GM19025 (cell line): ENCODE measurements around the gene SHLD1.

Experiments used
- ATAC-seq: cut with Tn5 transposase; IDR thresholded peaks from one replicate; pipeline ENCODE4 v1.9.1; 2021; ENCODE audit warnings: mild to moderate bottlenecking, low read depth, moderate library complexity; ENCODE audit not compliant: unreplicated experiment

The SHLD1 gene

DNA sequence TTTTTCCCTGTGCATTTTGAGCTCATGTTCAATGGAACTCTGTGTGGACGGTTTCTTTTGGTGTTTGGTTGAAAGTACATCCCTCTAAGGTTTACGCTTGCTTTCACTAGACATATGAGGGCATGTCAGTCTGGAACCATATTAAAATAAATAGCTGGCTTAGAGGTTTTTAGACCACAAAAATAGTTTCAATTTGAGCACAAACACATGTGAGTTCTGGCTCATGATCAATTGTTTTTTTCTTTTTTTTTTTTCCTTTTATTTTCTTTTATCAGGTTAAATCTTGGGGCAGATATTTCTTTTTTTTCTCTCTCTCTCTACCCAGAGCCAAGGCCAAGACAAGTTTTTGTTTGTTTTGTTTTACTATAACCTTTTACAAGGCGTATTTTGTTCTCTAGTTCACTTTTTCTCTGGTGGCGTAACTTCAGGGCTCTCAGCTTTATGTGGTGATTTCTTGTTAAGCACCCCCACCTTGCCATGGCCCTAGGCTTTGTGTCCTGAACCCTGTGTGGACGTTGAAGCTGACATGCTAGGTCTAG, 92.9 kb downstream of the SHLD1 start:
- ATAC-seq = no peak

DNA sequence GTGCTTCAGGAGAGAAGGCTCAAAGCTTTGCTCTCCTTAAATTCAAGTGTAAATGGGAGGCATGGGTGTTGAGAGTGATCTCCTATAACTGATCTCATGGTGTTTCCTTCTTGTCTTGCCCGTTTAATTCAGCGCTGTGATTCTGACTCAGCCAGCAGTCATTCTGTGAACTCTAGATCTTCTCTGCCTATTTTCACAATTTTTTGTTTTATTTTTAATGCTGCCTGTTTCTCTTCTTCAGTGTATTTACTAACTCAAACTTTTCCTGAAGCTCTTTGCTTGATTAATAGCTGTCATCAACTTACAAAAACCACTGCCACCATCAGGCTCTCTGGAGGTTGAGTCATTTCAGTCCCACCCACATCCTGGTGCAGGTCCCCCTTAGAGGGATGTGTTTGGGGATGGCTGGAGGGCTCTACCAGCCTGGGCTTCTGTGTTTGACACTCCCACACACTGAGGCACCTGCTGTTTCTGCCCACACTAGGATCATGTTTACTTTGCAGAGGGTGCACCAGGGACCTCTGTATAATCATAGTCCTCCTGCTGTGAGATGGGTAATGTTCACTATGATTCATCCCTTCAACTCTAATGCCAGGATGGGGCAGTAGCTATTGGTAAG, 94.0 kb downstream of the SHLD1 start:
- ATAC-seq = peak; percentile 75

DNA sequence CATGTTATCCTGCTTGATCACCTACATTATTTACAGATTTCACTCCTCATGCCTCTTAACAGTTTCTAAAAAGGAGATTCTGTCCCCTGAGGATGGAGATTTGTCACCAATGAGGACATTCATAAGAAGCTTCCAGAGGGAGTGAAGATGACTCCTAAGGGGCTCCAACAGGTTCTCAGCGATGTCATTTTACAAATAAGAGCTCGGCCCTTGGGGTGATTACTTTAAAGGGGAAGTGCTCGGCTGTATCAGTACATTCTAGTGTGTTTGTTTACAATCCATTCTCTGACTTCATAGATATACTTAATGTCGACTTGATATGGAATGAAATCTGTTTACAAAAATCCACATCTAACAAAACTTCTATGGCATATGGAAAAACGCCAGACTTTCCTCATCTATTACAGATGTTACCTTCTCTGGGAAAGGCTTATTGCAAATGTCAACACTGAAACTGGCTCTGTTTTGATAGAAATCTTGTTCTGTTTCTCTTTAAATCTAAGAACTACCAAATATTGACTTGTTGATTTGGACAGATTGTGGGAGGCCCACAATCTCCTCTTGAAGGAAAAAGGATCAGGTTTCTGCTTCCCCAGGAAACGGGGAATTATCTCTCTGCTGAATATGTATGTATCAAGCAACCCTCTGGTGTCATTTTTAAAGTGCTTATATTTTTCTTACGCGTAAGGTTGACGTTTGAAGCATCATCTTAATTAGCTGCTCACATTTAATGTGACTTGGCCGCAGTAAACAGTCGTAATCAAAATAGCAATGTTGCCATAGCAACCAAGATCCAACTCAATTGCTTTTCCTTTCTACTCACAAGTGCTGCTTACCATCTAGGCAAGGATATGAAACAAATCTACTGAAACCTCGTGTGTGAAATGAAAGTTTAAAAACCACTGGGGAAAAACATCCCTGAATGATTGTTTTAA, 95.7 kb downstream of the SHLD1 start:
- ATAC-seq = no peak

DNA sequence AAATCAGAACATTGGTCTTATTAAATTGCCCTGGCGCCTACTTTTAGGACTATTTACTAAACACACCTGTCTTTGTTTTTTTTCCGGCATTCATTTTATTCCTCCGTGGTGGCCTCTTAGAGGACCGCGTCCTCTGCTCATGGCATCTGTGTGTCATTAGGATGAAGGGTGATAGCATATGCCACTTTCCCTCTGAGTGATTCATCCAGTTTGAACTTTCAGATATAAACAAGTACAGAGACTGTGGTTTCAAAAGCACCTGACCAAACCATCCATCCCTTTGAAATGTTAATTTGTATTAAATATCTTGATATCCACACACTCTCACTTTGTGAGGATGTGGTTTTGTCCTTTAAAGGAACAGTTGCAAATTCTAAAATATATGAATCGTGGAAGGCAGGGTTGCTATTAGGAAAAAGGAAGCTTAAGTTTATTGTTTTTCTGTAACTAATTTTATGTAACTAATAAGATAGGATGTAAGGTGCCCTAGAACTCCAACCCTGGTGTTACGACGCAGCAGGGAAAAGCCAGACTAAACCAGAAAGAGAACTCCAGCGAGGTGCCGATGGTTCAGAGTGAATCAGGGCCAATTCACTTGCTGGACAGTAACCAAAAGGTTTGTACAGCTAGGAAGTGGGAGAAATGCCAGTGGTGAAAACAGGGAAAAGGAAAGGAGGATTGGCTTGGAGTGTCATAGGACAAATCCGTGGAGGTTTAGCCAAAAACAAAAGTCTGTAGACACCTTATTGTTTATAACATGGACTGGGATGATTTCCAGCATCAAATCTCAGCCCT, 98.7 kb downstream of the SHLD1 start:
- ATAC-seq = no peak

DNA sequence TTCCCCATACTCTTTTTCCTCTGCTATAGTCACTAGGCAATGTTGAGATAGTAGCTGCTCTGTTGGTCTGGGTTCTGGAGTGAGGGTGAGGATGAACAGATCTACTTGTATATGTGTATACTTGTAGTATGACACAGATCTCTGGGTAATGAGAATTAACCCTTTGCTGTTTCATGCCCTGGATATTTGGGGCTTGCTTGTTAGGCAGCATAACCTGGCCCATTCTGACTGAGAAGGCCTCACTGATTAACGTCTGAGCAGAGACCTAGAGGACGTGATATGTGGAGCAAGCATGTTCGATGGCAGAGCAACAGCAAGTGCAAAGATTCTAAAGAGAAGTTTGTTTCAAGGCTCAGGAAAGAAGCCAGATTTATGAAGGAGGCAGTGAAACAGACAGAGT, 105.7 kb downstream of the SHLD1 start:
- ATAC-seq = no peak

DNA sequence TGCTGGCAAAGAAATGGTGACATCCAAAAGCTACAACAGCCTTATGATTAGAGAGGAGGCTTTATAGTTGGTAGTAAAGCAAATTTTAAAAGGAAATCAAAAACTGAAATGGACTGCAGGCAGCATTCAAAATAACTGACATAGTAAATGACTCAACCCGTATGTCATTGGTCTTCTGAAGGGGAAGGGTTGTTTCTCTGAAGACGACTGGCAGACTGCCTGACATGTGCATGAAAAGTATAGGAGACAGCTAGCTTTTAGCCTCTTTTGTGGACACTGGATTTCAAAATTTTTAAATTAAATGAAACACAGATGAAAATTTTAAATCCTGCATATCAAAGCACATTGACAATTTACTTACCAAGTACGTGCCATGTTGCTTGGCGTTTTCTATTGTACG, 109.4 kb downstream of the SHLD1 start:
- no peak for ATAC-seq

DNA sequence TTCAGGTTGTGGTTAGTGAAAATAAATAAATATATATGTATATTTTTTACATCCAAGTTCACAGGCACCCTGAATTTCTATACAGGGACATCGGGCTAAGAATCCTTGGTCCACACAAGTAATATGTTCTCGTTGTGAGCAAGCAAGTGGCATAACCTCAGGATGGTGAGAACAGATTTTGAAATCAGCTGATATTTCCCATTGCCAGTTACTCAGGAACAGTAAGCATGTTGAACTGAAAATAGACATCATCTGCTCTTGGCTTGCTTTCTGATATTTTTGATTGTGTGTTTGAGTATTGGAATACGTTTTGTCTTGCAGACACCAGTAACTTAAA, 112.5 kb downstream of the SHLD1 start:
- no peak for ATAC-seq

DNA sequence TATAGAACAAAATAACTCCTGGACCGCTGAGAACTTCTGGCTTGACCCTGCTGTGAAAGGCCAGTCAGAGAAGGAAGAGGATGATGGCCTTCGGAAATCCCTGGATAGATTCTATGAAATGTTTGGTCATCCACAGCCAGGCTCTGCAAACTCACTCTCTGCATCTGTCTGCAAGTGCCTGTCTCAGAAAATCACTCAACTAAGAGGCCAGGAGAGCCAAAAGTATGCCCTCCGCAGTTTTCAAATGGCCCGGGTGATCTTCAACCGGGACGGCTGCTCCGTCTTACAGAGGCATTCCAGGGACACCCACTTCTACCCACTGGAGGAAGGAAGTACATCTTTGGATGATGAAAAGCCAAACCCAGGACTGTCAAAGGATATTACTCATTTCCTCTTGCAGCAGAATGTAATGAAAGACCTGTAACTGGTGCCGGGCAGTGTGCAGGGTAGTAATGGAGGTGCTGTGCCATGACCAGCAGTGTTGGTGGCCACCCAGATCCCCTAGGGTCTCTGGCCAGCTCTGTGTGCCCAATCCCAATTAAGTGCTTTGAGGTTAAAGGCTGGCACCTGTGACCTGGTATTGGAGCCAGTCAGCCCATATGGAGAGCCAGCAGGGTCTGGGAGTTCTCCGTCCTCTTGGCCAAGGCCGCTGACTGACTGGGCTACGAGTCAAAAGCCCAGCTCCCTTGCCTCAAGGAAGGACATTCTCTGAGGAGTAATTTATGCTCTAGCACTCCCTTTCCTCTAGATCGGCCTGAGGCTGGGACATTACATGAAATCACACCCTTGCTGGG, 113.0 kb downstream of the SHLD1 start:
- ATAC-seq = no peak

DNA sequence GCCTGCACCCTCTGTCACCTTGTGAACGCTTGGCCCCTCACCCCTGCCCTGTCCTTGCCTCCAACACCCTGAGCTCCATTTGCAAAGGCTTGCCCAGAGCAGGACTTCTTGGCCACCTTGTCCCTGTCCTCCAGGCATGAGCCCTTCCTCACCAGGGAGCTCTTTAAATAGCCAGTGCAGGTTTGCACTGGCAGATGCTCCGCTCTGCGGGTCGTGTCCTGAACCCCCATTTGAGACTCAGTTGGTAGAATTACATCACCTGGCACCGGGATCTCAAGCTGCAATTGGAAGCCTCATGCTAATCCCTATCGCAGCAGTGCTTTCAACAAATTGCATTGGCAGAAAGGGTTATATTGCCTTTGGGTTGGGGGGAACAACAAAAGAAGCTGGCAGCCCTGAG, 114.2 kb downstream of the SHLD1 start:
- no peak for ATAC-seq

DNA sequence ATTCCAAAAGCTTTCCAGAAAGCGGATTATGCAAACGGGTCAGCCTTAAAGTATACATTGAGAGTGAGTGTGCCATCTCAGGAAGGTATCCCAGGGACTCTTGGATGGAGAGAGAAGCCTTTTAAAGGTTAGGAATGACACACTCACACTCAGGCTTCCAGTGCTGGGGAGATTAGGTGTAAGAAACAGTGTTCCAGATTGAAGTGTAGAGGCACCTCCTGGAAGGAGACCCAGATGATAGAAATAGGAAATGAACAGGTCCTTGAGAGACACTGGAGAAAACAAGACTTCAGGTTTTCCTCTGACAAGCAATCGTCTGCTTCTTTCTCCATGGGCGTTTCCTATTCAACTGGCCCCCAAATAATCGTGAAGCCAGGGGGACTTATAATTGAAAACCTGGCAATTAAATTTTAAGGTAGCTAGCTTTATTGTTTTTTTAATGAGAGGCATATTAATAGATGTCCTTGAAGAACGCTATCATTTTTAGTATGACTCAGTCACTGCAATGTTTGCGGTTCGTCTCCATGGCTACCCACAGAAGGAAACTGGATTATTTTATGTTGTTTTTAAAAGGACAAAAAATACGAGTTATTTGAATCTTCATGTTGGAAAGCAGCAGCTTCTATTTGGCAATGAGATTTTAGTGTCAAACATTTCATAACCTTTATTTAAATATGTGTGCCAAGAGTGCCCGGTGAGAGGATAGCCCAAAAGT, 114.8 kb downstream of the SHLD1 start:
- ATAC-seq = no peak

DNA sequence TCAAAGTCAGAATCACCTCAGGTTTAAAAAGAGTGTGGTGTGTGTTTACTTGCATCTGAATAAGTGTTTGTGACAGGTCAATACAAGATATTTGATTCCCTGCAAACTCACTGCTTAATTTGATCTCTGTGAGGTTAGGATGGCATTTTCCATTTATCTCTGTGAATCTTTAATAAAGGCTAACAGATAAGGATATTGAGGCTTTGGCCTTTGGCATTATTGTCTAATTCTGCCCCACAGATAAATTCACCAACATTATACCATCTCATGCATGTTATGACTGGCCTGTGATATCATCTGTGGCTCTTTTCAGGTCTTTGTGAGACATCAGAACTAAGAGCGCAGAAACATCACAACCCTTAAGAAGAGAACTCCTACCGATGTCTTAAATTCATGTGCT, 115.4 kb downstream of the SHLD1 start:
- ATAC-seq = no peak

DNA sequence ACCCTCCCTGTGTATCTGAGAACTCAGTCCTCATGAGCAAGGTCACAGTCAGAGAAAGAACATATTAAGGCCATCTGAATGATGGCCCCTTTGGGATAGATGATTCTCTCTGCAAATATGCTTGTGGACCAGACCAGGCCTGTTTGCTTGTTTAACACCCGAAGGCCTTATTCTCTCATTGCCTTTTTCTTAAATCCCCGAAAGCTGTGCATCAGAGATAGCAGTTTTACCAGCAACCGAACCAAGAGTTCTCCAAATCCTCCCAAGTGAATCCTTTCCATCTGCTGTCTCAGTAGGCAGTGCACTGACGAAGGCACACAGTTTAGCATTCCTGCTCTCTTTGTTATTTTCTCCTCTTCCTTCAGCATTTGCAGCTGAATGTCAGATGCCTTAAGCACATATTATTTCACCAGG, 120.4 kb downstream of the SHLD1 start:
- ATAC-seq = no peak

DNA sequence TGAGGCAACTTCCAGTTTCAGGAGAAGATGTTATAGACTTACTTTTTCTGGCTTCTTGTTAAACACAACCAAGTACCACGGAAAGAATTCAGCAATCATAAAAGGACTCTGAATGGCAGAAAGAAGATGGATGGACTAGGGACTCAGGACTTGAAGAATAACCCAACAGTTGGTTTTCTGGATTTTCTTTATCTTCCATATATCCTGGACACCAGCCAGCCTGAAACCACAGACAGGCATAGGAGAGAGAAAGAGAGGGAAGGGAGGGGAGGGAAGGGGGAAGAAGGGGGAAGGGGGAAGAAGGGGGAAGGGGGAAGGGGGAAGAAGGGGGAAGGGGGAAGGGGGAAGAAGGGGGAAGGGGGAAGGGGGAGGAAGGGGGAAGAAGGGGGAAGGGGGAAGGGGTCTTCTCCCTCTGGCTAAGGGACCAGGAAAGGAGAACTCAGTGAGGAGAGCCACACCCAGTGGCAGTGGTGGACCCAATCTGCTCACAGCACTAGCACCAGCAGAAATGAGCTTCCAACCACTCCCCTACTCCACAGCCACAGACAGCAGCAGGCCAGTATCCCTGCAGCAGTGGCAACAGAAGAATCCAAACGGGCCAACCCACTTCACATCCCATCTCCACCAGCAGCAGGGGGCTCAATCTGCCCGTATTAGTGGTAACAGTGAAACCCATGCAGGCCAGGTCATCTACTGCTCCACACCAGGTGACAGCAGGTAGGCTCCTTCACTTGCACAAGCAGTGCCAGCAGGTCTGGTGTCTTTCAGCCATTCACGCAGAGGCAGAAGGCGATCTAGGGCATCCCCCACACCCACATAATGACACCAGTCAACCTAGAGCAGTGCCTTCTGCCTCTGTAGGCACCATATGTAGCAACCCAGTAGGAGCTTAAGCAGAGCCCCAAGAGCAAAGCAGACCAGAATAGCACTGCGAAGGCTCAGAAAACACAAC, 121.5 kb downstream of the SHLD1 start:
- no peak for ATAC-seq

DNA sequence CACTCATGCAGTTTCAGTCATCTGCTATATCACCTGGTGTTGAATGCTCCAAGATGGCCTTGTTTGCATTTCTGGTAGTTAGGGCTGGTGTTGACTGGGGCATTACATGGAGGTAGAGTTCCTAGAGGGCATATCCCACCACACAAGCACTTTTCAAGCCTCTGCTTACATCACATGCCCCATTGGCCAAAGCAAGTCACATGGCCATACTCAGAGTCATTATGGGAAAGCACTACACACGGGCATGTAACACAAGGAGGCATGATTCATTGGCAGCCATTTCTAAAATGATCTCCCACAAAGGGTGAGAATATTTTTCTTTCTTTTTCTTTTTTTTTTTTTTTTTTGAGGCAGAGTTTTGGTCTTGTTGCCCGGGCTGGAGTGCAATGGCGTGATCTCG, 126.9 kb downstream of the SHLD1 start:
- no peak for ATAC-seq

DNA sequence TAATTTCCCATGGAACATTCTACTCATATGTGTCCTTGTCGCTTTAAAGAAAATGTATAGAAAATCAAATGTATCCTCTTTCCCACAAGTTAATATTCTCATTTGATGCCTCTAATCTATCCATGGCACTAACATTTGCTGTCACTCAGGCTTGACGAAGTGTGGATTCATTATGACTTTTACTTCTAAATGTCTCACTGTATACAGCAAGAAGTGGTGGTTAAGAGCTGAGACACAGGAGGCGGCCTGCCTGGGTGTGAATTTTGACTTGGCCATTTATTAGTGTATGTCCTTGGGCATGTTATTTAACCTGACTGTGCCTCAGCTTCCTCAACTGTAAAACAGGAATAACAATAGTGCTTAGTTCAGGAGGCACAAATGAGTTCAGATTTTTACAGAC, 130.1 kb downstream of the SHLD1 start:
- ATAC-seq = no peak

DNA sequence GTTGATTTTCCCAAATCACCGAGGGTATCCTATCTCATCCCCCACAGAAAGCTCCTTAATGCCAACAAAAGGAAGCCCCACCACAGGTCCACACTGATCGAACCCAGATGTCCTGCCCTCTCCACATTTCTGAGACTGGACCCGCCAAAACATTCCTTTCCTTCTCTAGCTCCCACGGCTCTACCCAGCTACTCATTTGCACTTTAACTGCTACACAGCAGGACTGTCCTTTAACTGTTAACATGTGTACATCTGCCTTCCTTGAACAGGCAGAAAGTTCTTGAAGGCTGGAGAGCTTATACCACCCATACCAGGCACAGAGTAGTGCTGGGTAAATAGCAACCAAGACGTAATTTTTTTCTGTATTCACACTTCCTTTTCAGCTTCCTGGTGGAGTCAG, 131.5 kb downstream of the SHLD1 start:
- ATAC-seq = no peak

DNA sequence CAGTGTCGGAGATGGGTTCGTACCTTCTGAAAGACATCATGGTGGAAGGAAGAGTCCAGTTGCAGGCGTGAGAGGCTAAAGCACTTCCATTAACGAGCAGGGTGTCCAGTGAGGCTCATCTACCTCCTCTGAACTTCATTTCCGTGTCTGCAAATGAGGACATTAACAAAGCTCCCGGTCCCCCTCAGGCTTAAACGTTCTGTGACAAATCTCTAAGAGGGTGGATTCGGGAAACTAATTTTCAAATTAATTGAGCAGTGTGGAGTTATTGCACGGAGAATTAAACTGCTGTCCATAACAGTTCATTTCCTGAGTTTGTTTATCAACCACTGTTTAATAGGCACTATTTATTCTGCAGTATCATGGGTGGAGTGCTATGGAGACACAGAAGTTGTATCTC, 132.0 kb downstream of the SHLD1 start:
- ATAC-seq = no peak

DNA sequence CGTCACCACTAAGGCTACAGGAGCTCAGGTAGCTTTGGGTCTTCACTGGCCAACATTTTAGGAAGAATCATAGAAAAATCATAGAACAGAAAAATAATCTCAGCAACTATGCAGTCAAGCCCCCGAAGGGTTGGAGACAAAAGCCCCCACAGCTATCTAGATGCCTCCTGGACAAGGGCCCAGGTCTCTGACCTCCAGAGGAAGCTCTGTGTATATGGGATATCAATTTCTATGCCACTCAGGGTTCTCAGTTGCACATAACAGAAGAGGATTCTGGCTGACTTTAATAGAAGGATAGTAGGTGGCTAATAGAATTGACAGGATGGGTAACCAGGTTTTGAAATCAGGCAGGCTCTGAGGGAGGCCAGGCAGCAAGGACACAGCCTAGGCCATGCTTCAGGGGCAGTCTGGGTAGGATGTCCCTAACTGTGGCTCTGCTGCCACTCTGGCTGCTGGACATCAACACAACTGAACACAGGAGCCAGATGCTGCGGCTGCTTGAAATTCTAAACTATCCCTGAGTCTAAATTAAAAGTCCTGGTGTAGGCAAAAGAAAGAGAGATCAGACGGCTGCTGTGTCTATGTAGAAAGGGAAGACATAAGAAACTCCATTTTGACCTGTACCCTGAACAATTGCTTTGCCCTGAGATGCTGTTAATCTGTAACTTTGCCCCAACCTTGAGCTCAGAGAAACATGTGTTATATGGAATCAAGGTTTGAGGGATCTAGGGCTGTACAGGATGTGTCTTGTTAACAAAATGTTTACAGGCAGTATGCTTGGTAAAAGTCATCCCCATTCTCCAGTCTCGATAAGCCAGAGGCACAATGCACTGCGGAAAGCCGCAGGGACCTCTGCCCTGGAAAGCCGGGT, 134.5 kb downstream of the SHLD1 start:
- no peak for ATAC-seq
